ENCODE results near the gene NRP1. TPM values are rescaled to one million over a fixed set of nuclear protein-coding genes. Genes with fewer than 3 reads are reported as not detected.
A peak's percentile ranks its signal among the peaks of the same experiment; 100 is the strongest.

Gene NRP1
- total RNA-seq, 4 donors from 2014 or later = 47.1 to 286 (median 111) TPM

DNA sequence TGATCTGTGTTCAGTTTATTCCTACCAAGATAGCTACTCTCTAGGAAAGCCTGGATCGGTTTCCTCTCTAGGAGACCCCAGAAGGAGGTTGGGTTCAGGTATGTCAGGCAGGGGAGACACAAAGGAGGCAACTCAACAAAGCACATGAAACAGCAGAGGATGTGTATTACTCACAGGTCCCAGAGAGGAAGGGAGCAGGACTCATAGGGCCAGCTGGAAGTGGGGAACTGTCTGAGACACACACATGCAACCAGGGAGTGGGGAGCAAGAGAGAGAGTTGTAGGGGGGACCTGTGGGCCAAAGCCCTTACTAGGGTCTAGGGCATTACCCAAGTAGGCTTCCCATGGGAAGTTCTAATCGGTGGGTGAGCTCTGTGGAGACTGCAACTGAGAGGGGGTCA lies 10.2 kb upstream of the NRP1 start:
- H3K9me3 ChIP-seq = no peaks in the 10 kb centered on the region
- TF ChIP-seq, protein P1, sequence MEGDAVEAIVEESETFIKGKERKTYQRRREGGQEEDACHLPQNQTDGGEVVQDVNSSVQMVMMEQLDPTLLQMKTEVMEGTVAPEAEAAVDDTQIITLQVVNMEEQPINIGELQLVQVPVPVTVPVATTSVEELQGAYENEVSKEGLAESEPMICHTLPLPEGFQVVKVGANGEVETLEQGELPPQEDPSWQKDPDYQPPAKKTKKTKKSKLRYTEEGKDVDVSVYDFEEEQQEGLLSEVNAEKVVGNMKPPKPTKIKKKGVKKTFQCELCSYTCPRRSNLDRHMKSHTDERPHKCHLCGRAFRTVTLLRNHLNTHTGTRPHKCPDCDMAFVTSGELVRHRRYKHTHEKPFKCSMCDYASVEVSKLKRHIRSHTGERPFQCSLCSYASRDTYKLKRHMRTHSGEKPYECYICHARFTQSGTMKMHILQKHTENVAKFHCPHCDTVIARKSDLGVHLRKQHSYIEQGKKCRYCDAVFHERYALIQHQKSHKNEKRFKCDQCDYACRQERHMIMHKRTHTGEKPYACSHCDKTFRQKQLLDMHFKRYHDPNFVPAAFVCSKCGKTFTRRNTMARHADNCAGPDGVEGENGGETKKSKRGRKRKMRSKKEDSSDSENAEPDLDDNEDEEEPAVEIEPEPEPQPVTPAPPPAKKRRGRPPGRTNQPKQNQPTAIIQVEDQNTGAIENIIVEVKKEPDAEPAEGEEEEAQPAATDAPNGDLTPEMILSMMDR (IDR thresholded peaks at IDR 0.05) = no peak
- no peak for TF ChIP-seq POLR2A (IDR thresholded peaks at IDR 0.05)
- H3K27me3 ChIP-seq = no peaks in the 10 kb centered on the region
- no peak overlapping the region for H3K27ac ChIP-seq
- DNase-seq = no peak
- no peak overlapping the region for H3K4me3 ChIP-seq
- H3K4me1 ChIP-seq = no peaks in the 10 kb centered on the region
- no peaks in the 10 kb centered on the region for H3K36me3 ChIP-seq
- intact Hi-C loops (cut with DNase I; ENCODE audit: low total_unique reads) = no loop called here

DNA sequence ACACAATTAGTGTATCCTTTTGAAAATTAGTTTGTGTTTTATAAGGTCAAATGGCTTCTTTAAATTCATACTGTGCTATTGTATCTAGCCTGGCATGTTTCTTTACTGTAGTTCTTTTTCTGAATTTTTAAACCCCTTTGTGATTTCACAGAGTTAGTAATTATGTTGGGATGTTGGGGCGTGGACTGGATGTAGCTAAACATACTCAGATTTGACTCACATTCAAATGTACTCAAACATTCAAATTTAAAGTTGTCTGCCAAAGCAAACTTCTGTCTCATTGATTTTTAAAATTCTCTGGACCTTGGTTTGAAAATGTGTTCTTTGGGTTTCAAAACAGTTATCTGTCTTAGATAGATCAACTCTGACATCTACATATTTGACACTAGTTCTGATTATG lies 7.2 kb upstream of the NRP1 start:
- Histone ChIP-seq H3K4me3 (peak overlapping the region in 1 of 2 donors; percentile 15), H3K9me3 (no peaks in the 10 kb centered on the region), H3K27me3 (no peaks in the 10 kb centered on the region), H3K27ac (peak overlapping the region; percentile 34 to 47), H3K36me3 (no peaks in the 10 kb centered on the region), H3K4me1 (no peaks in the 10 kb centered on the region)
- intact Hi-C loops (cut with DNase I; ENCODE audit: low total_unique reads) = no loop called here
- DNase-seq = no peak
- TF ChIP-seq POLR2A (IDR thresholded peaks at IDR 0.05) = no peak
- TF ChIP-seq, protein P1 (IDR thresholded peaks at IDR 0.05) = no peak

DNA sequence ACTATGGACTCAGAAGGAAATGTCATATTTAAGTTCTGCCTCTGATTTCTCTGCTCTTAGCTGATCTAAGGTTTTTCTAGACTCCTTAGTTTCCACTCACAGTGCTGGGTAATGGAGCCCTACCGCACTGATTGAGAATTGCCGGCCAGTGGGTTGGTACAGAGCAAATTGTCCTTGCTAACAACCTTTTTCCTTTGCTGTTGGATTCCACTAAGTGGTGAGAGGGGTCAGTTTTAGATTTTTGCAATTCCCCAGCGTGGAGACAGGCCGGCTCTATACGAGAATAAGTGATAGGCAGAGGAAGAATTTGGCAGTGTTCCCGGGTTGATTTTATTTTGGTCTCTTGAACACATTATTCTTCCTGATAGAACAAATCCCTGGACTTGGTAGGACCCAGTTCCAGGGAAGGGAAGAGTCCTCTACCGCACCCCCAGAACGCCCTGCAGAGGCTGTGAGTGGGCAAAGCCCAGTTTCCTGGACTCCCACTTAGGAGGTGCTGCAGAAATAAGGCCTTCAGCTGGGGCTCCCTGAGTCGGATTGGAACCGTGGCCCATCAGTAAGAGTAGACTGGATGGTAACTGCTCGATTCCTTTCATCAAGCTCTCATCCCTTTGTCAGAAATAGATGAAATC lies 3.0 kb upstream of the NRP1 start:
- DNase-seq = peak in 1 of 2 donors; percentile 45
- Histone ChIP-seq H3K9me3 (no peaks in the 10 kb centered on the region), H3K4me1 (no peaks in the 10 kb centered on the region), H3K27ac (peak overlapping the region; percentile 88 to 91), H3K36me3 (no peaks in the 10 kb centered on the region), H3K27me3 (no peaks in the 10 kb centered on the region), H3K4me3 (peak overlapping the region; percentile 67 to 71)
- TF ChIP-seq, protein P1 (IDR thresholded peaks at IDR 0.05) = peak in 1 of 4 experiments; percentile 42
- no peak for TF ChIP-seq POLR2A (IDR thresholded peaks at IDR 0.05)
- intact Hi-C loops (cut with DNase I; ENCODE audit: low total_unique reads) = no loop called here

DNA sequence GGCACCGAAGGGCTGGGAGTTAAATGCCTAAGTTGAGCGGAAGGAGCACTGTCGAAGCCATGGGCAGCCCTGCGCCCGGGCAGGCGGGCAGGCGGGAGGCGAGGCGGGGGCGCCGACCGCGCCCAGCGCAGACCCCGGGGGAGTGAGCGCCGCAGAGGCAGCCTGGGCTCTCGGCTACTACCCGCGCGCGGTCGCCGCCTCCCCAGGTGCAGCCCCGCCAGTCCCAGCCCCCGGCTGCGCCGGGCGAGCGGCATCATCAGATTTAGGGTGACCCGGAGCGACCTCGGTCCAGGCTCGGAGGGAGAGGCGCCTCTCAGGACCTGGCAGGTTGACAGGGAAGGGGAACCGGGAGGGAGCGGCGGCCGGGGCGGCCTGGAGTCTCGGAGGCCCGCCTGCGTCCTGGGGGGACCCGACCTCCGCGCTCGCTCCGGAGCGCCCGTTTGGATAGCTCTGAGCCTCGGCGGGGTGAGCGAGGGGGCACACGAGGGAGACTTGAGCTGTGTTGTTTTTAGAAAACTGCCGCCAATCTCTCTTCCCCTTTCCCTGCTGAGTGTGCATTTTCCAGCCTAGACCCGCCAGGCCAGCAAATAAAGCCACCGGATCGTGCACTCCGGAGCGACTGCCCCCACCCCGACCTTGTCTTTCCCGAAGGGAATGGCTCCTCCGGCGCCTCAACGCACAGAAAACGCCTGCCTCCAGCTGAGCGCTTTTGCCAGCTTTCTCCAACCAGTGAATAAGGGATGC lies 2.3 kb upstream of the NRP1 start:
- H3K4me1 ChIP-seq = no peaks in the 10 kb centered on the region
- TF ChIP-seq, protein P1 (IDR thresholded peaks at IDR 0.05) = no peak
- no peak for TF ChIP-seq POLR2A (IDR thresholded peaks at IDR 0.05)
- no peaks in the 10 kb centered on the region for H3K9me3 ChIP-seq

More for the DNA sequence above, 2.3 kb upstream of the NRP1 start:
- intact Hi-C loops (cut with DNase I; ENCODE audit: low total_unique reads) = no loop called here
- Histone ChIP-seq H3K4me3 (peak overlapping the region; percentile 67 to 71), H3K27ac (peak overlapping the region; percentile 88 to 91), H3K27me3 (no peaks in the 10 kb centered on the region), H3K36me3 (no peaks in the 10 kb centered on the region)
- DNase-seq = peak; percentile 38 to 57
